VCaP (cell line): ENCODE results near the gene LSM8.

Experiments
- H3K27ac ChIP-seq: fragments of 450-650 bp; 2 replicates; pipeline ENCODE4 v1.5.1; 2017
- CTCF ChIP-seq: fragments of 450-650 bp; conservative IDR thresholded peaks from 2 replicates; pipeline ENCODE4 v1.5.1; 2017; ENCODE audit warnings: mild to moderate bottlenecking, moderate library complexity

LSM8 gene

GRCh38 chr7:118183428-118183785, 557 bp upstream of the LSM8 start:
- TF ChIP-seq CTCF, result no peak
- peak overlapping the region; percentile 89 for H3K27ac ChIP-seq

- no peak for TF ChIP-seq CTCF
- peak overlapping the region; percentile 89 for H3K27ac ChIP-seq
Measured at GRCh38 chr7:118184565-118184940, 589 bp downstream of the LSM8 start.

GRCh38 chr7:118185163-118185860, 1.3 kb downstream of the LSM8 start:
- no peak for TF ChIP-seq CTCF
- peak overlapping the region; percentile 89; the same call in 1 of the 2 replicates for H3K27ac ChIP-seq

- TF ChIP-seq CTCF, result no peak
- no peak overlapping the region for H3K27ac ChIP-seq
Measured at GRCh38 chr7:118186501-118186900, 2.5 kb downstream of the LSM8 start.

- H3K27ac ChIP-seq, result peak overlapping the region; percentile 13
- no peak for TF ChIP-seq CTCF
Measured at GRCh38 chr7:118194571-118194970, 10.6 kb downstream of the LSM8 start.

- TF ChIP-seq CTCF, result peak; percentile 79
- no peak overlapping the region for H3K27ac ChIP-seq
Measured at GRCh38 chr7:118195837-118196474, 12.0 kb downstream of the LSM8 start.

GRCh38 chr7:118202061-118202460, 18.1 kb downstream of the LSM8 start:
- TF ChIP-seq CTCF, result no peak
- no peak overlapping the region for H3K27ac ChIP-seq
